ENCODE measurements around the gene ATP11C.

The ATP11C gene

GRCh38 chrX:139734996-139735395 lies 197.9 kb downstream of the ATP11C start:
- TF ChIP-seq, protein P1, sequence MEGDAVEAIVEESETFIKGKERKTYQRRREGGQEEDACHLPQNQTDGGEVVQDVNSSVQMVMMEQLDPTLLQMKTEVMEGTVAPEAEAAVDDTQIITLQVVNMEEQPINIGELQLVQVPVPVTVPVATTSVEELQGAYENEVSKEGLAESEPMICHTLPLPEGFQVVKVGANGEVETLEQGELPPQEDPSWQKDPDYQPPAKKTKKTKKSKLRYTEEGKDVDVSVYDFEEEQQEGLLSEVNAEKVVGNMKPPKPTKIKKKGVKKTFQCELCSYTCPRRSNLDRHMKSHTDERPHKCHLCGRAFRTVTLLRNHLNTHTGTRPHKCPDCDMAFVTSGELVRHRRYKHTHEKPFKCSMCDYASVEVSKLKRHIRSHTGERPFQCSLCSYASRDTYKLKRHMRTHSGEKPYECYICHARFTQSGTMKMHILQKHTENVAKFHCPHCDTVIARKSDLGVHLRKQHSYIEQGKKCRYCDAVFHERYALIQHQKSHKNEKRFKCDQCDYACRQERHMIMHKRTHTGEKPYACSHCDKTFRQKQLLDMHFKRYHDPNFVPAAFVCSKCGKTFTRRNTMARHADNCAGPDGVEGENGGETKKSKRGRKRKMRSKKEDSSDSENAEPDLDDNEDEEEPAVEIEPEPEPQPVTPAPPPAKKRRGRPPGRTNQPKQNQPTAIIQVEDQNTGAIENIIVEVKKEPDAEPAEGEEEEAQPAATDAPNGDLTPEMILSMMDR (IDR thresholded peaks at IDR 0.05; ENCODE audit: low read depth, low read length, missing control alignments) = no peak
- no peak for DNase-seq (ENCODE audit: low read depth)
- H3K4me3 ChIP-seq (ENCODE audit: low read depth, low read length) = no peak overlapping the region

DNA sequence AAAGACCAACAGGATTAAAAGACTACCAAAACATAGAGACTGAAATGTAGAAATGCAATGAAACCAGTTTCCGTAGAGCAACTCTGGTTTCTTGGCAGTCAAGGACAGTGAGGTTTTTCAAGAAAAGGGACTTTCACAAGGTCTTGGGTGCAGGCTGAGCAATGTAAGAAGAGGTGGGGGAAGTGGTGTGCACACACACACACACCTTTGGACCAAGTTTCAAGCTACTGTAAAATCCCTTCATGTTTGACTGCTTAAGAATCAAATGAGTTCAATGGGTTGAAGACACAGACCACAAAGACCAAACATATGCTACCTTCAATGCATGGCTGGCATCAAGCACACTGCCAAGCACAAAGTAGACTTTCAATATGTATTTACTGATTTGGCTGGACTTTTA lies 207.1 kb downstream of the ATP11C start:
- no peak overlapping the region for H3K4me3 ChIP-seq (ENCODE audit: low read depth, low read length)
- DNase-seq (ENCODE audit: low read depth) = peak; percentile 10
- TF ChIP-seq, protein P1 (IDR thresholded peaks at IDR 0.05; ENCODE audit: low read depth, low read length, missing control alignments) = no peak

- DNase-seq (ENCODE audit: low read depth) = no peak
- no peak overlapping the region for H3K4me3 ChIP-seq (ENCODE audit: low read depth, low read length)
- TF ChIP-seq, protein P1 (IDR thresholded peaks at IDR 0.05; ENCODE audit: low read depth, low read length, missing control alignments) = no peak
Observed at GRCh38 chrX:139724626-139725025, 208.2 kb downstream of the ATP11C start.

DNA sequence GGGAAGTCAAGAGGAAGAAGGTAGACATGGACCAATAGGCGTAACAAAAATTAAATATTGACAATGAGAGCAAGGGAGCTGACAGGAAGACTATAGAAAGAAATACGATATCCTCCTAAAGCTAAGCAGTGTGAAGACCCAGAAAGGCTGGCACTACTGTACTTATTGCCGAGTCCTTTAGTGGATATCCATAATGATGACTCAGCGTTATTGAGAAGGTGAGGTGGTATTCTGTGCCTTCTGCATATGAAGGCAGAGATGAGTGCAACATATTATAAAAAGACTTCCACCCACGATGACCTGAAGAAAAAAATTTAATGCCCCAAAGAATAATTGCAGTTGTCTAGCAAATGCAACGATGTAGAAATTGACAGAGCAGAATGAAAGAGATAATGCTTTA lies 211.9 kb downstream of the ATP11C start:
- TF ChIP-seq, protein P1 (IDR thresholded peaks at IDR 0.05; ENCODE audit: low read depth, low read length, missing control alignments) = no peak

GRCh38 chrX:139720136-139720535 lies 212.7 kb downstream of the ATP11C start:
- no peak overlapping the region for H3K4me3 ChIP-seq (ENCODE audit: low read depth, low read length)
- TF ChIP-seq, protein P1 (IDR thresholded peaks at IDR 0.05; ENCODE audit: low read depth, low read length, missing control alignments) = no peak
- no peak for DNase-seq (ENCODE audit: low read depth)

More for the DNA sequence above, 211.9 kb downstream of the ATP11C start:
- no peak for DNase-seq (ENCODE audit: low read depth)
- no peak overlapping the region for H3K4me3 ChIP-seq (ENCODE audit: low read depth, low read length)

- DNase-seq (ENCODE audit: low read depth) = no peak
- TF ChIP-seq, protein P1 (IDR thresholded peaks at IDR 0.05; ENCODE audit: low read depth, low read length, missing control alignments) = no peak
Observed at GRCh38 chrX:139708067-139708466, 224.8 kb downstream of the ATP11C start, which contains the start of gene MCF2. Gene MCF2, minus strand, starts transcription at chrX:139708167. Its CDS starts 56,423 bp downstream, at chrX:139651744.

GRCh38 chrX:139702658-139703057 lies 230.2 kb downstream of the ATP11C start:
- H3K4me3 ChIP-seq (ENCODE audit: low read depth, low read length) = no peak overlapping the region
- TF ChIP-seq, protein P1 (IDR thresholded peaks at IDR 0.05; ENCODE audit: low read depth, low read length, missing control alignments) = no peak
- DNase-seq (ENCODE audit: low read depth) = no peak

More at GRCh38 chrX:139708067-139708466, 224.8 kb downstream of the ATP11C start, which contains the start of gene MCF2:
- H3K4me3 ChIP-seq (ENCODE audit: low read depth, low read length) = no peak within 1 kb of the TSS

All from GM12864 (cell line).